K562 (cell line): Measurements from ENCODE around the gene PLA2G4A. TPM values are rescaled to one million over a fixed set of nuclear protein-coding genes. Genes with fewer than 3 reads are reported as not detected.

Experiments used
- ATAC-seq: fragments of 200-7000 bp; cut with Tn5 transposase; 3 replicates; pipeline ENCODE4 v1.9.1; 2020; ENCODE audit warnings: moderate library complexity
- BruUV-seq: library from RNA; stranded (reverse); fragments of 400-500 nt; replicated peaks from 2 replicates; lab custom pipeline; 2021; lab: Mats Ljungman, UMichigan
- CTCF ChIA-PET: fragments of 300-600 bp; formaldehyde crosslinking; extraction: SDS; loops from one replicate; lab custom pipeline; 2021; ENCODE audit warnings: low intra/inter-chr PET ratio; lab: Yijun Ruan, JAX
- POLR2A ChIA-PET: fragments of 300-600, 350-650 bp; sonication (Branson Sonifier 250); formaldehyde crosslinking; extraction: SDS; loops from one replicate; lab custom pipeline; 2021; ENCODE audit warnings: antibody characterized with exemption, inconsistent platforms; lab: Yijun Ruan, JAX
- DNase-seq, 4 experiments: peaks; one replicate each; pipeline versions ENCODE4 v3.0.0 to v3.0.0-alpha.2; 2011 to 2018; ENCODE audit warnings: low spot score in 3 of 4, mixed read lengths in 3 of 4; ENCODE audit errors: extremely low read depth in 1 of 4
- FAIRE-seq: peaks from 2 replicates; lab custom pipeline; 2011; peaks lifted over from hg19 to GRCh38; lab: Jason Lieb, UNC
- H2AFZ ChIP-seq: 2 replicates; pipeline ENCODE4 v1.6.0; 2011; ENCODE audit warnings: low read depth, low read length, control low read depth, inconsistent platforms
- H3K27ac ChIP-seq: fragments of 200-600 bp; 3 replicates; pipeline ENCODE4 v1.8.0; 2011; ENCODE audit warnings: low read depth, mild to moderate bottlenecking, control low read depth, inconsistent platforms, low read length, moderate library complexity, mixed read lengths; ENCODE audit errors: extremely low read depth
- H3K27me3 ChIP-seq, 2 experiments: fragments of 300-600 bp in 1 of 2; 2 replicates in 1 of 2; 3 replicates in 1 of 2; pipeline versions ENCODE4 v1.6.0 to v1.8.0; 2011; ENCODE audit warnings: inconsistent platforms in 2 of 2, low read length in 2 of 2, mild to moderate bottlenecking in 1 of 2, mixed read lengths in 1 of 2, moderate library complexity in 1 of 2; ENCODE audit not compliant: control insufficient read depth in 2 of 2, insufficient read depth in 2 of 2
- H3K36me3 ChIP-seq: fragments of 300-600 bp; 3 replicates; pipeline ENCODE4 v1.8.0; 2011; ENCODE audit warnings: mild to moderate bottlenecking, low read length, inconsistent platforms; ENCODE audit not compliant: control insufficient read depth, insufficient read depth
- H3K4me1 ChIP-seq, 2 experiments: fragments of 200-600 bp in 1 of 2; replicated peaks in 1 of 2; 2 replicates in 1 of 2; 3 replicates in 1 of 2; pipeline versions ENCODE4 v1.5.1 to v1.8.0; 2011; ENCODE audit warnings: inconsistent platforms in 2 of 2, low read length in 2 of 2, mild to moderate bottlenecking in 1 of 2, mixed read lengths in 1 of 2, moderate library complexity in 1 of 2; ENCODE audit not compliant: control insufficient read depth in 2 of 2, insufficient read depth in 2 of 2
- H3K4me2 ChIP-seq: 2 replicates; pipeline ENCODE4 v1.6.1; 2011; ENCODE audit warnings: low read length, control low read depth, inconsistent platforms, mixed read lengths; ENCODE audit not compliant: insufficient read depth
- H3K4me3 ChIP-seq: fragments of 200-600 bp; sonication (generic), shearing (Covaris generic); 2 replicates; pipeline ENCODE4 v1.5.1; 2016; ENCODE audit warnings: control low read depth, inconsistent platforms
- H3K79me2 ChIP-seq: fragments of 200-600 bp; 3 replicates; pipeline ENCODE4 v1.8.0; 2011; ENCODE audit warnings: low read length, inconsistent platforms; ENCODE audit not compliant: control insufficient read depth, insufficient read depth
- H3K9ac ChIP-seq, 2 experiments: 2 replicates each; pipeline versions ENCODE4 v1.6.0 to v1.6.1; 2011; ENCODE audit warnings: low read depth in 2 of 2, low read length in 2 of 2, control low read depth in 1 of 2, inconsistent platforms in 1 of 2, mild to moderate bottlenecking in 1 of 2, mixed read lengths in 1 of 2; ENCODE audit not compliant: insufficient read depth in 1 of 2
- H3K9me1 ChIP-seq: one replicate; pipeline ENCODE4 v1.6.0; 2011; ENCODE audit warnings: inconsistent platforms, mild to moderate bottlenecking, low read length, moderate library complexity; ENCODE audit not compliant: control insufficient read depth, insufficient read depth
- H3K9me3 ChIP-seq: replicated peaks from 2 replicates; pipeline ENCODE4 v1.5.1; 2011; ENCODE audit warnings: low read depth, low read length, inconsistent platforms; ENCODE audit not compliant: control insufficient read depth, insufficient read depth
- H4K20me1 ChIP-seq: replicated peaks from 2 replicates; pipeline ENCODE4 v1.6.1; 2011; ENCODE audit warnings: low read length, inconsistent platforms, mixed read lengths; ENCODE audit not compliant: control insufficient read depth, insufficient read depth
- DDX20 ChIP-seq: fragments of 450-650 bp; IDR thresholded peaks from 2 replicates; pipeline ENCODE4 v1.6.1; 2016; ENCODE audit warnings: missing genetic modification characterization, low read depth, mild to moderate bottlenecking, missing compliant biosample characterization, moderate library complexity
- MXI1 ChIP-seq: IDR thresholded peaks from 2 replicates; pipeline ENCODE4 v1.6.1; 2011; ENCODE audit warnings: low read depth, mild to moderate bottlenecking, improper control_type of control experiment, low read length
- RCOR1 ChIP-seq, 2 experiments: IDR thresholded peaks; 2 replicates each; pipeline ENCODE4 v1.6.1; 2012; ENCODE audit warnings: low read depth in 2 of 2, low read length in 2 of 2, borderline replicate concordance in 1 of 2, improper control_type of control experiment in 1 of 2
- SIN3A ChIP-seq, 2 experiments: fragments of 150-350 bp in 1 of 2; IDR thresholded peaks; 2 replicates each; pipeline ENCODE4 v1.6.1; 2011 to 2016; ENCODE audit warnings: borderline replicate concordance in 2 of 2, low read depth in 2 of 2, low read length in 2 of 2, mild to moderate bottlenecking in 2 of 2, moderate library complexity in 2 of 2; ENCODE audit not compliant: control insufficient read depth in 1 of 2
- WGBS: fragments of 100-300 bp; shearing (Covaris generic); methylation state at CpG from one replicate; pipeline ENCODE4 v1.1.6; 2016; ENCODE audit warnings: low coverage, mixed read lengths; ENCODE audit not compliant: insufficient coverage; ENCODE audit errors: missing lambda C conversion rate; 5-methylcytosine and 5-hydroxymethylcytosine counted together
- in situ Hi-C: fragments of 300-500 bp; cut with MboI; formaldehyde crosslinking; loops from 4 replicates; pipeline ENCODE4 v1.15.0; 2018; ENCODE audit warnings: inconsistent platforms, mixed read lengths
- intact Hi-C: fragments of 100-400 bp; cut with micrococcal nuclease; formaldehyde crosslinking; loops from 2 replicates; pipeline ENCODE4 v1.14.2; 2022
- polyA plus RNA-seq, 8 experiments: library from polyadenylated mRNA; depleted of rRNA in 4 of 8; stranded (reverse) in 5 of 8; unstranded in 3 of 8; fragments of >200 nt; fragmentation: Nextera tagmentation in 2 of 8; fragmentation: Illumina TruSeq in 1 of 8; extraction: Ambion mirVana in 2 of 8; extraction: Trizol in 1 of 8; gene quantifications; 2 replicates each; pipeline versions ENCODE4 v1.2.1 to v1.2.3, GENCODE V29; 2011 to 2014; ENCODE audit warnings: inconsistent platforms in 1 of 8, missing spikeins in 1 of 8
- total RNA-seq, 7 experiments: library from RNA; depleted of rRNA in 6 of 7; stranded (reverse); fragments of >200 nt in 6 of 7; fragmentation: Illumina TruSeq in 2 of 7; extraction: Trizol in 2 of 7; gene quantifications; 2 replicates each; pipeline versions ENCODE4 v1.2.1 to v1.2.3, GENCODE V29; 2011 to 2021; ENCODE audit warnings: low replicate concordance in 1 of 7
- TF ChIP-seq, protein P1 (sequence below): sonication (generic); formaldehyde crosslinking; IDR thresholded peaks from 2 replicates; pipeline ENCODE4 v1.8.0; 2022; ENCODE audit warnings: mild to moderate bottlenecking, missing genetic modification reagents

The PLA2G4A gene
- total and polyA plus RNA-seq, 9 of the 15 experiments (the other 6 are each of a cell fraction or from before 2014, with no cell fraction given) = 0.04 to 0.71 (median 0.22) TPM; not detected in 4

DNA sequence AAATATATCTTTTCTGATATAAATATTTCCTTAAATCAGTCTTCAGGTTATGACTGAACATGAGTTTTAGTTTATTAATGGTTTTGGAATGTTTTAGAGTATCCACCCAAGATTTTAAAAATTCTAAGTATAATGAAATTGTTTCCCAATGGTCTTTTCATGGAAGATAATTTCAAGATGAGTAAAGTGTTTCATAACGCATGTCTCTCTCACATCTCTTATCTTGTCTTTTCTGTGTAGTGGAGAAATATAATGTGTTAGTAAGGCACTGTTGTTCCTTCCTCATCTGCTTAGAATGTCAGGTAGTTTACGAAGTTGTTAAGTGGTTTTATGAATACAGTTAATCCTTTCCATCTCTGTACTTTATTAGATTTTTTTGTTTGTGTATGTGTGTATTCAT, 49.6 kb downstream of the PLA2G4A start:
- in situ Hi-C loops = no loop called here
- no peak for FAIRE-seq
- H3K9ac ChIP-seq = no peak overlapping the region
- no peak overlapping the region for H2AFZ ChIP-seq
- no peak overlapping the region for H3K27ac ChIP-seq
- CTCF ChIA-PET = no interaction called here
- no peak overlapping the region for H3K4me3 ChIP-seq
- DNase-seq = no peak
- ATAC-seq = no peak
- no TSS peak for BruUV-seq
- no peaks in the 10 kb centered on the region for H3K79me2 ChIP-seq
- H3K36me3 ChIP-seq = no peaks in the 10 kb centered on the region
- no peak for TF ChIP-seq RCOR1 (IDR thresholded peaks at IDR 0.05; ENCODE audit: borderline replicate concordance in 1 of 2, low read depth in 2 of 2, low read length in 2 of 2)
- no peaks in the 10 kb centered on the region for H3K9me3 ChIP-seq
- no peaks in the 10 kb centered on the region for H3K9me1 ChIP-seq
- no peaks in the 10 kb centered on the region for H3K4me1 ChIP-seq
- intact Hi-C loops = no loop called here
- H3K27me3 ChIP-seq = no peaks in the 10 kb centered on the region
- POLR2A ChIA-PET = no interaction called here
- no peak overlapping the region for H3K4me2 ChIP-seq
- no peaks in the 10 kb centered on the region for H4K20me1 ChIP-seq
- WGBS = 5% methylated on average over 2 of the region's 2 CpGs

DNA sequence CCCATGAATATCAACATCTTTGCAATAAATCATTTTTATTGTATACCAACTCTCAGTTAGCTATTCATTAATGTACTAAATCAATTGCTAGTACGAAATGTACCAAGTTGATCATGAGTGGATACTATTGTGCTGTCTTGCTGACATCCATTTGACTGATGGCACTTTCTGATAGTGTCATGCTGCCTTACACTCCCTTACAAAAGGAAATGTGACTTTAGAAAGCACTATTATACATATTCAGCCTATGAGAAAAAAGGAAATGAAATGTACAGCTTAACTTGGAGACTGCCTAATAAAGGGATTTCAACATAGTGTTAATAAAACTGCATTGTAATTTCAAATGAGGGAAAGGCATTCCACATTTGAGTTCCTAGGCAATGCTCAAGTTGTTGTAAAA, 52.2 kb downstream of the PLA2G4A start:
- Histone ChIP-seq H3K79me2 (no peaks in the 10 kb centered on the region), H3K9me1 (no peaks in the 10 kb centered on the region)
- CTCF ChIA-PET = no interaction called here
- TF ChIP-seq DDX20 (tag) (no peak), SIN3A (IDR thresholded peaks at IDR 0.05; ENCODE audit: borderline replicate concordance in 2 of 2, control insufficient read depth in 1 of 2, low read depth in 2 of 2, low read length in 2 of 2) (no peak), MXI1 (no peak)
- TF ChIP-seq, protein P1, sequence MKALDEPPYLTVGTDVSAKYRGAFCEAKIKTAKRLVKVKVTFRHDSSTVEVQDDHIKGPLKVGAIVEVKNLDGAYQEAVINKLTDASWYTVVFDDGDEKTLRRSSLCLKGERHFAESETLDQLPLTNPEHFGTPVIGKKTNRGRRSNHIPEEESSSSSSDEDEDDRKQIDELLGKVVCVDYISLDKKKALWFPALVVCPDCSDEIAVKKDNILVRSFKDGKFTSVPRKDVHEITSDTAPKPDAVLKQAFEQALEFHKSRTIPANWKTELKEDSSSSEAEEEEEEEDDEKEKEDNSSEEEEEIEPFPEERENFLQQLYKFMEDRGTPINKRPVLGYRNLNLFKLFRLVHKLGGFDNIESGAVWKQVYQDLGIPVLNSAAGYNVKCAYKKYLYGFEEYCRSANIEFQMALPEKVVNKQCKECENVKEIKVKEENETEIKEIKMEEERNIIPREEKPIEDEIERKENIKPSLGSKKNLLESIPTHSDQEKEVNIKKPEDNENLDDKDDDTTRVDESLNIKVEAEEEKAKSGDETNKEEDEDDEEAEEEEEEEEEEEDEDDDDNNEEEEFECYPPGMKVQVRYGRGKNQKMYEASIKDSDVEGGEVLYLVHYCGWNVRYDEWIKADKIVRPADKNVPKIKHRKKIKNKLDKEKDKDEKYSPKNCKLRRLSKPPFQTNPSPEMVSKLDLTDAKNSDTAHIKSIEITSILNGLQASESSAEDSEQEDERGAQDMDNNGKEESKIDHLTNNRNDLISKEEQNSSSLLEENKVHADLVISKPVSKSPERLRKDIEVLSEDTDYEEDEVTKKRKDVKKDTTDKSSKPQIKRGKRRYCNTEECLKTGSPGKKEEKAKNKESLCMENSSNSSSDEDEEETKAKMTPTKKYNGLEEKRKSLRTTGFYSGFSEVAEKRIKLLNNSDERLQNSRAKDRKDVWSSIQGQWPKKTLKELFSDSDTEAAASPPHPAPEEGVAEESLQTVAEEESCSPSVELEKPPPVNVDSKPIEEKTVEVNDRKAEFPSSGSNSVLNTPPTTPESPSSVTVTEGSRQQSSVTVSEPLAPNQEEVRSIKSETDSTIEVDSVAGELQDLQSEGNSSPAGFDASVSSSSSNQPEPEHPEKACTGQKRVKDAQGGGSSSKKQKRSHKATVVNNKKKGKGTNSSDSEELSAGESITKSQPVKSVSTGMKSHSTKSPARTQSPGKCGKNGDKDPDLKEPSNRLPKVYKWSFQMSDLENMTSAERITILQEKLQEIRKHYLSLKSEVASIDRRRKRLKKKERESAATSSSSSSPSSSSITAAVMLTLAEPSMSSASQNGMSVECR (CRISPR knock-in tag) = no peak
- TF ChIP-seq, all 486 proteins: peak for 0
- Histone ChIP-seq H3K9ac (no peak overlapping the region), H3K36me3 (no peaks in the 10 kb centered on the region), H3K9me3 (no peaks in the 10 kb centered on the region), H3K4me3 (no peak overlapping the region), H3K27ac (no peak overlapping the region), H4K20me1 (no peaks in the 10 kb centered on the region), H3K4me1 (no peaks in the 10 kb centered on the region), H3K4me2 (no peak overlapping the region), H2AFZ (no peak overlapping the region), H3K27me3 (no peaks in the 10 kb centered on the region)
- POLR2A ChIA-PET = interaction anchor here (0.6 to 0.7 kb wide), 2 partner anchors 16 to 34 kb away, joined by 3 read pairs; no protein-coding TSS in a partner anchor
- WGBS = 0% methylated on average over 1 of the region's 1 CpG
- no TSS peak for BruUV-seq
- intact Hi-C loops (no loop called here), in situ Hi-C loops (no loop called here)
- DNase-seq = no peak
- ATAC-seq = no peak
- no peak for FAIRE-seq
